Kidney epithelial cell (primary cell): ENCODE results near the gene SSTR5. TPM values are rescaled to one million over a fixed set of nuclear protein-coding genes. Genes with fewer than 3 reads are reported as not detected.

ENCODE experiments used
- DNase-seq: peaks from one replicate; pipeline ENCODE4 v3.0.0-alpha.2; 2010; ENCODE audit warnings: low read depth
- H3K27me3 ChIP-seq: 2 replicates; pipeline ENCODE4 v1.6.0; 2011; ENCODE audit warnings: low read length; ENCODE audit not compliant: control insufficient read depth, insufficient read depth
- H3K36me3 ChIP-seq: 2 replicates; pipeline ENCODE4 v1.5.1; 2011; ENCODE audit warnings: low read length; ENCODE audit not compliant: control insufficient read depth, insufficient read depth
- H3K4me3 ChIP-seq: 2 replicates; pipeline ENCODE4 v1.5.1; 2011; ENCODE audit warnings: low read depth, mild to moderate bottlenecking, control low read depth, low read length
- CTCF ChIP-seq: IDR thresholded peaks from 2 replicates; pipeline ENCODE4 v1.5.1; 2011; ENCODE audit warnings: mild to moderate bottlenecking, moderate library complexity, low read length, control low read depth, inconsistent platforms; ENCODE audit not compliant: insufficient read depth, poor library complexity, severe bottlenecking
- total RNA-seq: library from RNA; depleted of rRNA; stranded (reverse); fragments of >200 nt; gene quantifications from 2 replicates; pipeline ENCODE4 v1.2.3, GENCODE V29; 2015

SSTR5 gene
- total RNA-seq, 1 donor from 2014 or later, result not detected

DNA sequence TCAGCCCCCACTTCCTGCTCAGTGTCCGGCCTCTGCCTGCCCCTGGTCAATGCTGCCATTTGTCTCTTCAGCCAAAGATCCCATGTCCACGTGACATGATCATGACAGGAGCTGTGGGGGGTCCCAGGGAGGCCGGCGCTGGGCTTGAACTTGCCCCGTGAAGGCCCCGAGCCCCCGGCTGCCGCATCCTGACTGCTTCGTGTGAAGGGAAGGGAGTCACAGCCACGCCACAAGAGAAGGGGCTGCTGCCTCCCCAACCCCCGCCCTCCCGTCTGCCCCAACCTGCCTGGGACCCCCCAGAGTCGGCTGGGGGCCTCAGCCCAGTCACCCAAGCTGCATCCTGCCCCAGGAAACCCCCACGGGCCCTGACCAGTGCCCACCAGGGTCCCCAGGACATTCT, 14.3 kb upstream of the SSTR5 start:
- Histone ChIP-seq H3K4me3 (no peak overlapping the region), H3K27me3 (peaks cover 20% of the 10 kb centered on the region), H3K36me3 (no peaks in the 10 kb centered on the region)
- DNase-seq, result no peak
- TF ChIP-seq CTCF, result no peak

DNA sequence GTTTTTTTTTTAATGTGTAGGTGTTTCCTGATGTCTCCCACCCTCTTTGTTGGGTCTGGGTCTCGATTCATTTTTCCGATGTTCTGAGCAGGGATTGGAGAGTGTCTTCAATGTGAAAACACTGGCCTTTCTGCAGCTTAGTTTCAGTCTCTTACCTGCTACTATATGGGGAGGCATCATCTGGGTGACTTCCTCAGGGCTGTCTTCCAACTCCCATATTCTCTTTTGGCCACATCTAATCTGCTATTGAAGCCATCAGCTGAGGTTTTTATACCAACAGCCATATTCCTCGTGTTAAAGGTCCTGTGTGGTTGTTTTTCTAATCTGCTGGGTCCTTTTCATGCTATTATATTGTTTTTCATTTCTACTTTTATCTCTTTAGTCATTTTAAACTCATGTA, 13.2 kb upstream of the SSTR5 start:
- TF ChIP-seq CTCF, result no peak
- H3K27me3 ChIP-seq, result peaks cover 25% of the 10 kb centered on the region
- no peak overlapping the region for H3K4me3 ChIP-seq
- no peak for DNase-seq
- H3K36me3 ChIP-seq, result no peaks in the 10 kb centered on the region

GRCh38 chr16:1060416-1061340, 11.9 kb upstream of the SSTR5 start:
- no peaks in the 10 kb centered on the region for H3K36me3 ChIP-seq
- peaks cover 30% of the 10 kb centered on the region for H3K27me3 ChIP-seq
- TF ChIP-seq CTCF, result no peak
- H3K4me3 ChIP-seq, result no peak overlapping the region
- no peak for DNase-seq

DNA sequence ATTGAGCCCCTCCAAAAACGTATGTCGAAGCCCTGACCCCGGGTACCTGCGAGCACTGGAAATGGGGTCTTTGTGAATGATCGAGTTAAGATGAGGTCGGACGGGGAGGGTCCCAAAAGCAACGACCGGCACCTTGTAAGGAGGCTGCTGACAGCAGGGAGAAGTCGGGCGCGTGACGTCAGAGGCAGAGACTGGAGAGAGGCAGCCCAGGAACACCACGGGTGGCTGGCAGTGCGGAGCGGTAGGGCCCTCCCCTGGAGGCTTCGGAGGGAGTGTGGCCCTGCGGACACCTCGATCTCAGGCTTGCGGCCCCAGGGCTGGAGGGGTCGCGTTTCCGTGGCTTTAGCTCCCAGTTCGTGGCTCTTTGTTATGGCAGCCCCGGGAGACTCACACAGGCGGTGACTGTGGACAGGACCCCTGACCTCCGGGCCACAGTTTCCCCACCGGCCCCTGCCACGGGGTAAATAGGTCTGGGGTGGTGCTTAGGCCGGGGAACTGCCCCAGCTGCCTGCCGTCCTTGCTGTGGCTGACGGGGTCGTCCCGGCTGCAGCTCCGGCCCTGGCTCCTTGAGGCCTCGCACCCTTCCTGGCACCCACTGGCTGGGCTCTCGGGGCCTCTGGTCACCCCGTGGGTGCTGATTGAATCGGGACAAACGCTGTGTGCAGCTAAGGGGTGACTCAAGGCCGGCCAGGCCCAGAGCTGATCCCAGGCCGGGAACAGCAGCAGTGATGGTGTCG, 10.6 kb upstream of the SSTR5 start:
- peaks cover 37% of the 10 kb centered on the region for H3K27me3 ChIP-seq
- no peak for TF ChIP-seq CTCF
- no peaks in the 10 kb centered on the region for H3K36me3 ChIP-seq
- DNase-seq, result no peak
- no peak overlapping the region for H3K4me3 ChIP-seq

GRCh38 chr16:1062895-1063294, 9.7 kb upstream of the SSTR5 start:
- Histone ChIP-seq H3K4me3 (no peak overlapping the region), H3K36me3 (no peaks in the 10 kb centered on the region), H3K27me3 (peaks cover 34% of the 10 kb centered on the region)
- DNase-seq, result no peak
- TF ChIP-seq CTCF, result no peak
